Bronchial epithelial cell (primary cell): ENCODE measurements around the gene VCP. TPM values are rescaled to one million over a fixed set of nuclear protein-coding genes. Genes with fewer than 3 reads are reported as not detected.

ENCODE experiments used
- DNase-seq: peaks from one replicate; pipeline ENCODE4 v3.0.0-alpha.2; 2010; ENCODE audit warnings: low read depth
- FAIRE-seq: peaks from 2 replicates; lab custom pipeline; 2011; peaks lifted over from hg19 to GRCh38; lab: Jason Lieb, UNC
- H3K27me3 ChIP-seq: 2 replicates; pipeline ENCODE4 v1.5.1; 2011; ENCODE audit warnings: low read length; ENCODE audit not compliant: control insufficient read depth, insufficient read depth
- H3K36me3 ChIP-seq: 2 replicates; pipeline ENCODE4 v1.5.1; 2011; ENCODE audit warnings: low read length; ENCODE audit not compliant: control insufficient read depth, insufficient read depth
- H3K4me3 ChIP-seq: 2 replicates; pipeline ENCODE4 v1.5.1; 2011; ENCODE audit warnings: mild to moderate bottlenecking, low read depth, low read length, control low read depth
- CTCF ChIP-seq: IDR thresholded peaks from 2 replicates; pipeline ENCODE4 v1.5.1; 2011; ENCODE audit warnings: mild to moderate bottlenecking, moderate library complexity, low read length, control low read depth, inconsistent platforms; ENCODE audit not compliant: insufficient read depth, severe bottlenecking
- total RNA-seq: library from RNA; depleted of rRNA; stranded (reverse); fragments of >200 nt; gene quantifications from 2 replicates; pipeline ENCODE4 v1.2.1, GENCODE V29; 2014

The VCP gene
- total RNA-seq = 320 and 342 TPM in 2 replicates

- FAIRE-seq = peak; percentile 23
- H3K4me3 ChIP-seq = peak within 1 kb of the TSS; percentile 88
- peak; percentile 98 for DNase-seq
- no peaks in the 10 kb centered on the region for H3K27me3 ChIP-seq
- no peak for TF ChIP-seq CTCF
- peaks cover 9% of the 10 kb centered on the region for H3K36me3 ChIP-seq
Observed at GRCh38 chr9:35072461-35073278, at the start of gene VCP. Gene VCP (minus strand): TSS chr9:35072625. CDS start chr9:35072353, 272 bp downstream.

GRCh38 chr9:35116898-35117551, 44.6 kb upstream of the VCP start:
- peak overlapping the region; percentile 5 for H3K4me3 ChIP-seq
- H3K27me3 ChIP-seq = no peaks in the 10 kb centered on the region
- FAIRE-seq (no peak), DNase-seq (peak; percentile 80)
- no peaks in the 10 kb centered on the region for H3K36me3 ChIP-seq
- peak; percentile 94 for TF ChIP-seq CTCF

GRCh38 chr9:35116539-35116897, 44.1 kb upstream of the VCP start:
- H3K27me3 ChIP-seq = no peaks in the 10 kb centered on the region
- DNase-seq (no peak), FAIRE-seq (no peak)
- H3K4me3 ChIP-seq = peak overlapping the region; percentile 74
- no peaks in the 10 kb centered on the region for H3K36me3 ChIP-seq
- TF ChIP-seq CTCF = no peak

- FAIRE-seq = no peak
- no peak for TF ChIP-seq CTCF
- H3K36me3 ChIP-seq = no peaks in the 10 kb centered on the region
- H3K27me3 ChIP-seq = no peaks in the 10 kb centered on the region
- peak; percentile 88 for DNase-seq
- peak within 1 kb of the TSS; percentile 74 for H3K4me3 ChIP-seq
Observed at GRCh38 chr9:35115680-35116538, 43.5 kb upstream of the VCP start, which contains the start of gene ATOSB. Gene ATOSB (minus strand): TSS chr9:35115862. CDS start chr9:35108274, 7,588 bp downstream.

- peak; percentile 68 for DNase-seq
- no peak for FAIRE-seq
Observed at GRCh38 chr9:35114840-35115628, 42.6 kb upstream of the VCP start.

More at GRCh38 chr9:35114840-35115628, 42.6 kb upstream of the VCP start:
- no peak for TF ChIP-seq CTCF
- H3K4me3 ChIP-seq = peak overlapping the region; percentile 74
- no peaks in the 10 kb centered on the region for H3K36me3 ChIP-seq
- H3K27me3 ChIP-seq = no peaks in the 10 kb centered on the region
